Measurements from ENCODE around the gene SLC12A8.

- TF ChIP-seq GATA2 (IDR thresholded peaks at IDR 0.05; ENCODE audit: low read depth, low read length) (no peak), GATA3 (IDR thresholded peaks at IDR 0.05; ENCODE audit: low read depth, low read length) (no peak)
These were observed 102.3 kb downstream of the SLC12A8 start for GRCh38 chr3:125110016-125110875.
